ENCODE data around the gene FAM221B.

GRCh38 chr9:35836595-35836994, 8.1 kb upstream of the FAM221B start:
- no peak for TF ChIP-seq CTCF (IDR thresholded peaks at IDR 0.05)
- no peak for TF ChIP-seq POLR2A (IDR thresholded peaks at IDR 0.05)
- no peak for TF ChIP-seq EP300 (IDR thresholded peaks at IDR 0.05)

Measured in upper lobe of left lung (tissue), 4 donors.